Measurements from ENCODE around the gene PCGF3. TPM values are rescaled to one million over a fixed set of nuclear protein-coding genes. Genes with fewer than 3 reads are reported as not detected.

The PCGF3 gene
- total RNA-seq, 4 donors from 2014 or later: 56.5 to 256 (median 97.2) TPM

DNA sequence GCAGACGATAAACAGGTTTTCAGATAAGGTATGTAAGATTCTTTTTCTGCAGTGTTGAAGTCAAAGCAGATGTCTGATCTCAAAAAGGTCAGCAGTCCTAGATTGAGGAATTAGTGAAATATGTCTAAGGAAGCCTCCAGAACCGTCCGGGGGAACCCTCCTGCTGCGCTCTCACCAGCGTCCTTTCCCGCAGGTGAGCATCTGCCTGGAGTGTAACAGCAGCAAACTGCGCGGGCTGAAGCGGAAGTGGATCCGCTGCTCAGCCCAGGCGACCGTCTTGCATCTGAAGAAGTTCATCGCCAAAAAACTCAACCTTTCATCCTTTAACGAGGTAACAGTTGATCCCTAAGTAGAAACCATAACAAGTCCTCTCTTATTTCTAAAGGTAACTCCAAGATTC, 55.5 kb downstream of the PCGF3 start:
- DNase-seq: no peak
- Histone ChIP-seq H3K27ac (no peak overlapping the region), H3K9me3 (no peaks in the 10 kb centered on the region), H3K4me1 (no peaks in the 10 kb centered on the region), H3K36me3 (peaks cover 0 to 26% (median 8%) of the 10 kb centered on the region in 4 donors), H3K27me3 (no peaks in the 10 kb centered on the region), H3K4me3 (no peak overlapping the region)
- no peak for TF ChIP-seq EP300 (IDR thresholded peaks at IDR 0.05; ENCODE audit: low read depth)
- no peak for TF ChIP-seq POLR2A (IDR thresholded peaks at IDR 0.05)
- no peak for TF ChIP-seq CTCF (IDR thresholded peaks at IDR 0.05)
- no peak for TF ChIP-seq POLR2AphosphoS5 (IDR thresholded peaks at IDR 0.05)
- intact Hi-C loops (cut with DNase I; ENCODE audit: low total_unique reads) (no loop called here), in situ Hi-C loops (cut with MboI; ENCODE audit: low pct_ligation_motif_present in 1 of 4, low pct_unique_long_range_greater_than_20kb in 1 of 4, low sequenced_read_pairs in 3 of 4) (no loop called here)
- WGBS, 2 donors (ENCODE audit: low coverage in 1 of 2): 89 to 94% methylated on average over 3 to 14 of the region's 14 CpGs

- in situ Hi-C loops (cut with MboI; ENCODE audit: low pct_ligation_motif_present in 1 of 4, low pct_unique_long_range_greater_than_20kb in 1 of 4, low sequenced_read_pairs in 3 of 4) (no loop called here), intact Hi-C loops (cut with DNase I; ENCODE audit: low total_unique reads) (no loop called here)
- Histone ChIP-seq H3K9me3 (no peaks in the 10 kb centered on the region), H3K4me3 (no peak overlapping the region), H3K27ac (no peak overlapping the region), H3K36me3 (peaks cover 0 to 32% (median 9%) of the 10 kb centered on the region in 4 donors), H3K27me3 (no peaks in the 10 kb centered on the region), H3K4me1 (no peaks in the 10 kb centered on the region)
- WGBS, 2 donors (ENCODE audit: low coverage in 1 of 2): 93 to 98% methylated on average over 8 to 14 of the region's 14 CpGs
- TF ChIP-seq EP300 (IDR thresholded peaks at IDR 0.05; ENCODE audit: low read depth): no peak
- TF ChIP-seq CTCF (IDR thresholded peaks at IDR 0.05): no peak
- no peak for TF ChIP-seq POLR2AphosphoS5 (IDR thresholded peaks at IDR 0.05)
- no peak for TF ChIP-seq POLR2A (IDR thresholded peaks at IDR 0.05)
- DNase-seq: no peak
These were observed 56.1 kb downstream of the PCGF3 start for GRCh38 chr4:761739-762138.

DNA sequence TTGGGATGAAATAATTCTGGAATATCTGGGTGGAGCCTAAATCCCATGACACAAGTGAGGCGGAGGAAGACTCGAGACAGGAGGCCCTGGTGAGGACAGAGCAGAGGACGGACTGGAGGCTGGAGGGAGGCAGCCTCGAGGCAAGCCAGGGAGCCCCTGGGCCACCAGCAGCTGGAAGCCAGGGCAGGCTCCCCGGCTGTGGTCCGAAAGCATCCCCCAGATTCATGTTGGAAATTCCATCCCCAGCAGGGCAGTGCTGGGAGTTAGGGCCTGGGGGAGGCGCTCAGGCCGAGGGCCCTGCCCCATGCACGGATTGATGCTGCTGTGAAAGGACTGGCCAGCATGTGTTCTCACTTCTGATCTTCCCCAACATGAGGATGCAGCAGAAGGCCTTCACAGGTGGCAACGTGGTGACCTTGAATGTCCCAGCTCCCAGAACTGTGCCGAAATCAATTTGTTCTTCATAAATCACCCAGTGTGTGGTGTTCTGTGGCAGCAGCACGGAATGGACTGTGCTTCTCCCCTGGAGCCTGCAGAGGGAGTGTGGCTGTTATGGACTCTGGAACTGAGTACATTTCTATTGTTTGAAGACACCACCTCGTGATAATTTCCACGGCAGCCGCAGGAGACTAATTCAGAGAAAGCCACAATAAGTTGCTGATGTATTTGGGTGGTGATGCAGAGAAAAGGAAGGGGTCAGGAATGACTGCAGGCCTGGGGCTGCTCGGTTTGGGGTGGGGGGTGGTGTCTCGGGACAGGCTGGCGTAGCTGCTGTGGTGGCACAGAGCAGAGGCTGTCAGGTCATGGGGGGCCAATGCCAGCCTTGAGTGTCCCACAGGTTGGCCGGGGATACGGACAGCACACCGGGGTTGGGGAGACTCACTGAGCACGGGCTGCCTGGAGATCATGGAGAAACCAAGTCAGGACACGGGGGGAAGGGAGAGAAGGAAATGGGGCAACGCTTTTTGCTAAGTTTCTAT, 56.9 kb downstream of the PCGF3 start:
- DNase-seq: no peak
- TF ChIP-seq CTCF (IDR thresholded peaks at IDR 0.05) (peak in 3 of 5 experiments; percentile 6 to 21 (median 12)), POLR2AphosphoS5 (IDR thresholded peaks at IDR 0.05) (peak in 1 of 3 donors; percentile 7), EP300 (IDR thresholded peaks at IDR 0.05; ENCODE audit: low read depth) (no peak), POLR2A (IDR thresholded peaks at IDR 0.05) (no peak)
- H3K36me3 ChIP-seq: peaks cover 0 to 35% (median 10%) of the 10 kb centered on the region in 4 donors
- 84 to 95% methylated on average over 8 to 24 of the region's 24 CpGs for WGBS, 2 donors (ENCODE audit: low coverage in 1 of 2)
- H3K9me3 ChIP-seq: no peaks in the 10 kb centered on the region
- H3K27me3 ChIP-seq: no peaks in the 10 kb centered on the region
- H3K27ac ChIP-seq: no peak overlapping the region
- H3K4me1 ChIP-seq: no peaks in the 10 kb centered on the region
- in situ Hi-C loops (cut with MboI; ENCODE audit: low pct_ligation_motif_present in 1 of 4, low pct_unique_long_range_greater_than_20kb in 1 of 4, low sequenced_read_pairs in 3 of 4): no loop called here
- intact Hi-C loops (cut with DNase I; ENCODE audit: low total_unique reads): no loop called here
- H3K4me3 ChIP-seq: no peak overlapping the region

DNA sequence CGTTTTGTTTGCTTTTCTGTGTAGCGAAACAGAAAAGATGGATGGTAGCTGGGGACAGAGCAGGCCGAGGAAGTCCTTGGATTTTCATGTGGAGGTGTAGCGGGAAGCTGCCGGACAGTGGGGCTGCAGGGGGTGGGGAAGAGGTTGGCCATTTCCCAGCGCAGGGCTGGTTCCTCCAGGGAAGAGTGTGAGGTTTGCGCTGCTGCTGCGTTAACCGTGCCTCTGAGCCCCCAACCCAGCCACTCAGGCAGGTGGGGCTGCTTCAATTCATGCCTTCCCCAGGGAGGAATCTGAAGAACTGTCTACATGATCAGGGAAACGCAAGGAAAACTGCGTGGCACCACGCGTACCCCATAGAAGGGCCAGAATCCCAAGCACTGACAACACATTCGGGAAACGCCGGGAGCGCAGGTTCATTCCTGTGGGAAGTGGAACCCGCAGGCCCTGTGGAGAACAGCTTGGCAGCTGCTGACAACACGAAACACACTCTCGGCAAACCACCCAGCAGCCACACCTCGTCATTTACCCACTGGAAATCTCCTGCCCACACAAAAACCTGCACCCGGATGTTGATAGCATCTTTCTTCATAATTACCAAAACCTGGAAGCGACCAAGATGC, 57.7 kb downstream of the PCGF3 start:
- DNase-seq: no peak
- Histone ChIP-seq H3K4me1 (no peaks in the 10 kb centered on the region), H3K36me3 (peaks cover 0 to 30% (median 10%) of the 10 kb centered on the region in 4 donors), H3K4me3 (no peak overlapping the region), H3K27ac (no peak overlapping the region), H3K9me3 (no peaks in the 10 kb centered on the region), H3K27me3 (no peaks in the 10 kb centered on the region)
- intact Hi-C loops (cut with DNase I; ENCODE audit: low total_unique reads): no loop called here
- in situ Hi-C loops (cut with MboI; ENCODE audit: low pct_ligation_motif_present in 1 of 4, low pct_unique_long_range_greater_than_20kb in 1 of 4, low sequenced_read_pairs in 3 of 4): no loop called here
- TF ChIP-seq EP300 (IDR thresholded peaks at IDR 0.05; ENCODE audit: low read depth): no peak
- TF ChIP-seq POLR2A (IDR thresholded peaks at IDR 0.05): no peak
- no peak for TF ChIP-seq POLR2AphosphoS5 (IDR thresholded peaks at IDR 0.05)
- TF ChIP-seq CTCF (IDR thresholded peaks at IDR 0.05): no peak
- WGBS, 2 donors (ENCODE audit: low coverage in 1 of 2): 95 to 100% methylated on average over 1 to 23 of the region's 23 CpGs

Data from transverse colon (tissue), 4 donors.